Activated T-helper 17 cell treated with anti-CD3 and anti-CD28 coated beads, Interleukin-2, amount 50 U/mL, for 72 hours (primary cell): Measurements from ENCODE around the gene MINPP1. TPM values are rescaled to one million over a fixed set of nuclear protein-coding genes. Genes with fewer than 3 reads are reported as not detected.
A peak's percentile ranks its signal among the peaks of the same experiment; 100 is the strongest.
"Not testable (repeated sequence)": the region's sequence is repeated elsewhere in the genome, so short reads cannot be mapped to it uniquely, and the experiment has no call there.

Source experiments
- ATAC-seq: fragments of 150-1000 bp; cut with Tn5 transposase; replicated peaks from 2 replicates; pipeline ENCODE4 v1.10.0; 2021; ENCODE audit warnings: mild to moderate bottlenecking, moderate library complexity
- H3K27ac Mint-ChIP-seq: one replicate; pipeline ENCODE4 v1.8.0; 2022; ENCODE audit warnings: mixed read lengths
- H3K27me3 Mint-ChIP-seq: one replicate; pipeline ENCODE4 v1.8.0; 2022; ENCODE audit warnings: mixed read lengths
- H3K36me3 Mint-ChIP-seq: one replicate; pipeline ENCODE4 v1.8.0; 2022; ENCODE audit warnings: low read depth, mild to moderate bottlenecking, mixed read lengths
- H3K4me1 Mint-ChIP-seq: one replicate; pipeline ENCODE4 v1.8.0; 2022; ENCODE audit warnings: mixed read lengths
- H3K4me3 Mint-ChIP-seq: one replicate; pipeline ENCODE4 v1.8.0; 2022; ENCODE audit warnings: mild to moderate bottlenecking, mixed read lengths
- H3K9me3 Mint-ChIP-seq: one replicate; pipeline ENCODE4 v1.8.0; 2022; ENCODE audit warnings: mixed read lengths
- total RNA-seq, 2 donors: library from RNA; stranded (reverse); gene quantifications; one replicate each; pipeline ENCODE4 v1.2.3, GENCODE V29; 2022

Gene MINPP1
- total RNA-seq, result 10 to 100 TPM in 1 of 2 donors, 1 to 10 TPM in 1; 8.9 to 10.8 TPM

- Mint-ChIP-seq H3K36me3 (peaks cover 27% of the 10 kb centered on the region), H3K27me3 (peaks cover 5% of the 10 kb centered on the region), H3K9me3 (no peaks in the 10 kb centered on the region), H3K4me1 (peaks cover 11% of the 10 kb centered on the region), H3K4me3 (peak within 1 kb of the TSS; percentile 89), H3K27ac (peak within 1 kb of the TSS; percentile 90)
- ATAC-seq, result peak; percentile 86
These were observed at the start of gene MINPP1 for GRCh38 chr10:87504640-87505365. Gene MINPP1 (plus strand): TSS chr10:87504893. CDS start chr10:87504916, 23 bp downstream.

GRCh38 chr10:87456586-87457220, 48.0 kb upstream of the MINPP1 start:
- not testable (repeated sequence) for H3K27me3 Mint-ChIP-seq, H3K4me3 Mint-ChIP-seq, H3K36me3 Mint-ChIP-seq, H3K27ac Mint-ChIP-seq, H3K9me3 Mint-ChIP-seq, H3K4me1 Mint-ChIP-seq
- peak; percentile 67 for ATAC-seq

GRCh38 chr10:87461751-87462150, 42.9 kb upstream of the MINPP1 start:
- not testable (repeated sequence) for H3K9me3 Mint-ChIP-seq, H3K36me3 Mint-ChIP-seq, H3K4me1 Mint-ChIP-seq, H3K4me3 Mint-ChIP-seq, ATAC-seq, H3K27ac Mint-ChIP-seq, H3K27me3 Mint-ChIP-seq

DNA sequence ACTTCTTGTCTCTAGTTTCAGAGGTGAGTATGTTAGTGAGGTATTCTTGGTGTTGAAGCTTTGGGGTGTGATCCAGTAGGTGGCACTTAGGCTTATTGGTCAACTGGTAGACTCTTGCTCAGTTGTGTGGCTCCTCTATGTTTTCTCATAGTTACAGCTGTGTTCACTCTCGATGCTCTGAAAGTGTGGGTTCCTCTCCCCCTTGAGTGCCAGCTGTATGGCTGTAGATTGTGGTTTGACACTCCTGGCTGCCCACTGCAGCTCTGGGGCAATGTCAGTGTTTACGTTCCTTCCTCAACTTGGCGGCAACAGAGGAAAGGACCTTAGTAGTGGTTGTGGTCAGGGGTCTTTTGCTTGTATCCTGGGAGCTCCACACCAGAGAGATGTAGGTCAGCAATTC, 37.8 kb upstream of the MINPP1 start:
- not testable (repeated sequence) for H3K9me3 Mint-ChIP-seq, H3K27me3 Mint-ChIP-seq, H3K4me3 Mint-ChIP-seq, ATAC-seq, H3K36me3 Mint-ChIP-seq, H3K27ac Mint-ChIP-seq, H3K4me1 Mint-ChIP-seq

- H3K27ac Mint-ChIP-seq, H3K4me1 Mint-ChIP-seq, H3K4me3 Mint-ChIP-seq, H3K9me3 Mint-ChIP-seq, H3K27me3 Mint-ChIP-seq, H3K36me3 Mint-ChIP-seq: not testable (repeated sequence)
- ATAC-seq, result peak; percentile 39
These were observed 16.0 kb upstream of the MINPP1 start for GRCh38 chr10:87488733-87489132.

- ATAC-seq, H3K27ac Mint-ChIP-seq, H3K4me3 Mint-ChIP-seq, H3K4me1 Mint-ChIP-seq, H3K36me3 Mint-ChIP-seq, H3K9me3 Mint-ChIP-seq, H3K27me3 Mint-ChIP-seq: not testable (repeated sequence)
These were observed 14.4 kb upstream of the MINPP1 start for GRCh38 chr10:87490285-87490684.

DNA sequence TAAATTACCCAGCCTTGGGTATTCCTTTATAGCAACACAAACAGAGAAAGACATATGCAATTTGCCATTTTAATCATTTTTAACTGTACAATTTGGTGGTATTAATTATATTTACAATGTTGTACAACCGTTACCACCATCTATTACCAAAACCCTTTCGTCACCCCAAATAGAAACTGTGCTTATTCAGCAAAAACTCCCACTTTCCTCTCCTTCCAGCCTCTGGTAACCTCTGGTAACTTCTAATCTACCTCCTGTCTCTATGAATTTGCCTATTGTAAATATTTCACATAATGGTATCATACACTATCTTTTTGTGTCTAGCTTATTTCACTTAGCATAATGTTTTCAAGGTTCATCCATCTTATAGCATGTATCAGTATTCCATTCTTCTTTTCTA, 12.2 kb upstream of the MINPP1 start:
- not testable (repeated sequence) for H3K36me3 Mint-ChIP-seq, ATAC-seq, H3K27me3 Mint-ChIP-seq, H3K4me3 Mint-ChIP-seq, H3K27ac Mint-ChIP-seq, H3K4me1 Mint-ChIP-seq, H3K9me3 Mint-ChIP-seq

DNA sequence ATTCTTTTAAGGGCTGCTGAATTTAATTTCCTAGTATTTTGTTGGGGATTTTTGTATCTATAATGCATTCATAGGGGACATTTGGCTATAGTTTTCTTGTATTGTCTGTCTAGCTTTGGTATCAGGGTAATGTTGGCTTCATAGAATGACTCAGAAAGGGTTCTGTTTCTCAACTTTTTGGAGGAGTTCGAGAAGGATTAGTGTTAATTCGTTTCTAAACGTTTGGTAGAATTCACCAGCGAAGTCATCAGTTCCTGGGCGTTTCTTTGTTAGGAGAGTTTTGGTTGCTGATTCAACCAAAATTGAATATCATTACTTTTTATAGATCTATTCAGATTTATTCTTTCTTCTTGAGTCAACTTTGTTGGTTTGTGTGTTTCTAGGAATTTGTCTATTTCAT, 9.2 kb upstream of the MINPP1 start:
- not testable (repeated sequence) for H3K27me3 Mint-ChIP-seq, H3K27ac Mint-ChIP-seq, H3K36me3 Mint-ChIP-seq, H3K4me3 Mint-ChIP-seq, H3K4me1 Mint-ChIP-seq, H3K9me3 Mint-ChIP-seq
- peak; percentile 71 for ATAC-seq

DNA sequence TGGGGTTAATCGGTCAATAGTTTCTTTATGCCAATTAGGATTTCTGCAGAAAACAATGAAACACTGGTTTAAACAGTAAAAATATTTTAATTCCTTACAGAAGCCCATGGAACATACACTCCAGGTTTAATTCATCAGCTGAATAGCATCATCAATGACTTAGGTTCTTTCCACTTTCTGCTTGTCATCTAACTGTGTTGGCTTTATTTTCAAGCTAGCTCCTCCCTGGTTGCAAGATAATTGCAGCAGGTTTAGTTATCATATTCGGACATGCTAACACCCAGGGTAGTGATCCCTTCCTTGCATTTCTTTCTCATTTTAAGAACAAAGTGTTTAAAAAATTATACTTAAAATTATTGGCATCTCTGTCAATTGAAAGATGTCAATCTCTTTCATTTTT, 7.3 kb upstream of the MINPP1 start:
- H3K36me3 Mint-ChIP-seq, H3K9me3 Mint-ChIP-seq, H3K27me3 Mint-ChIP-seq, H3K4me3 Mint-ChIP-seq, ATAC-seq, H3K4me1 Mint-ChIP-seq, H3K27ac Mint-ChIP-seq: not testable (repeated sequence)

- H3K36me3 Mint-ChIP-seq, H3K27ac Mint-ChIP-seq, H3K4me1 Mint-ChIP-seq, ATAC-seq, H3K27me3 Mint-ChIP-seq, H3K4me3 Mint-ChIP-seq, H3K9me3 Mint-ChIP-seq: not testable (repeated sequence)
These were observed 6.4 kb upstream of the MINPP1 start for GRCh38 chr10:87498106-87498789.

DNA sequence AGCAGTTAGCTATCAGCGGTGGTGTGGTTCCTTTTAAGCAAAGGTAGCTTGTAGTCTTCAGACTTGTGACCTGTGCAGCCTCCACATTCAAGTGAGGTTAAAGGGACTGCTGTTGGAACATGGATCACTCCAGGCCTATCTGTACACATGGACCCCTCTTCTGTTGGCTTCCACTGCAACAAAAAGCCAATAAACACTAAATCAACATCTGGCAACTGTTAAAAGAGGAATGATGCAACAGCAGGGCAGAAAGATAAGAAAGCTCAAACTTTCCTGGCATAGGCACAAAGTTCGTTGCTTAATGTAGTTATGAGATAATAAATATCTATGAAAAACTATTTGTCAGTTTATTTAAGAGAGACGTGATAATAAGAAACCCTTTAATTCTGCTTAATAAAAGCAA, 4.0 kb upstream of the MINPP1 start:
- Mint-ChIP-seq H3K9me3 (no peaks in the 10 kb centered on the region), H3K4me1 (peaks cover under 1% of the 10 kb centered on the region), H3K27me3 (peaks cover 9% of the 10 kb centered on the region), H3K4me3 (no peak overlapping the region), H3K36me3 (no peaks in the 10 kb centered on the region), H3K27ac (no peak overlapping the region)
- no peak for ATAC-seq

DNA sequence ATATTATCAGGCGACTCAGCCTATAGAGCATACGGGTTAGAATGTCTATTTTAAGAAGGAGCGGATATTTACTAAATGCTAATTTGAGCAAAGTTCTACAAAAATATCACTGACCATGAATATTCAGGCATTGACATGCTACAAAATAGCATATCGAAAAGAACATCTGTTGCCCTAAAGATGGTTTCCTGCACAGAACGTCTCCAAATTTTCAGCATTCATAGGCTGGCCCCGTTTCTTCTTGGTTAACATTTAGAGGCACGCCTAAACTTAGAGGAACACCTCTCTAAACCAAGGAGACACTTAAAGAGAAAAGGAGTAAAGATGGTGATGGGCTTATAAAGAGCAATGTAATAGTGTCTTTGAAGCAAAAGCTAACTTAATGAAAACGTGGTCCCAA, 1.3 kb upstream of the MINPP1 start:
- Mint-ChIP-seq H3K27ac (no peak overlapping the region), H3K9me3 (no peaks in the 10 kb centered on the region), H3K27me3 (peaks cover 5% of the 10 kb centered on the region), H3K4me3 (peak overlapping the region; percentile 89), H3K36me3 (peaks cover 13% of the 10 kb centered on the region), H3K4me1 (peaks cover 11% of the 10 kb centered on the region)
- no peak for ATAC-seq

DNA sequence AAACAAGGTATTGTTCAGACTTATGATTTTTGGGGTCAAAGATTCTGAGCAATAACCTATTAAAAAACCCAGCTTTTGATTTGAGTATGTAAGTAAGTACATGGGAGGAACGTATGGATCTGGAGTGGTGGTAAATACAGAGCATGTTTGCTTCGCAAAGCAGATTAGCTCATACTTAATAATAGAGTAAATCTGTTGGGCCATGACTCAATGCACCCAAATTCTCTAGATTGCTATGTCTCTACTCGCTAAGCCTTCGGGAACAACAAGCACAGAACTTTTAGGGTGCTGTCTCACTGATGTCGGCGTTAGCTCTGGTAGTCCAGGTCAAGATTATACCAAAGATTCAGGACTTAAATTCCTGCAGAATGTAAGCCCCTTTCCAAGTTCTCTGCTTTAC, 807 bp upstream of the MINPP1 start:
- peak; percentile 14 for ATAC-seq
- Mint-ChIP-seq H3K27me3 (peaks cover 5% of the 10 kb centered on the region), H3K4me3 (peak overlapping the region; percentile 89), H3K9me3 (no peaks in the 10 kb centered on the region), H3K4me1 (peaks cover 11% of the 10 kb centered on the region), H3K27ac (peak overlapping the region; percentile 90), H3K36me3 (peaks cover 18% of the 10 kb centered on the region)

GRCh38 chr10:87504307-87504639, 420 bp upstream of the MINPP1 start:
- Mint-ChIP-seq H3K4me3 (peak overlapping the region; percentile 89), H3K27me3 (peaks cover 5% of the 10 kb centered on the region), H3K4me1 (peaks cover 11% of the 10 kb centered on the region), H3K9me3 (no peaks in the 10 kb centered on the region), H3K36me3 (peaks cover 21% of the 10 kb centered on the region), H3K27ac (peak overlapping the region; percentile 90)
- no peak for ATAC-seq
